Testis (tissue), 3 donors: ENCODE results near the gene FARP1. TPM values are rescaled to one million over a fixed set of nuclear protein-coding genes. Genes with fewer than 3 reads are reported as not detected.

Experiments used
- DNase-seq: peaks from one replicate; pipeline ENCODE4 v3.0.0-alpha.2; 2019
- H3K27ac ChIP-seq, 2 donors: fragments of 200-600 bp; sonication (generic); one replicate each; pipeline ENCODE4 v1.5.1; 2019
- H3K27me3 ChIP-seq: fragments of 200-600 bp; sonication (generic); one replicate; pipeline ENCODE4 v1.5.1; 2019
- H3K36me3 ChIP-seq: fragments of 200-600 bp; sonication (generic); one replicate; pipeline ENCODE4 v1.5.1; 2017; ENCODE audit warnings: low read depth; ENCODE audit errors: missing control alignments
- H3K4me1 ChIP-seq: fragments of 200-600 bp; sonication (generic); one replicate; pipeline ENCODE4 v1.5.1; 2019
- H3K4me3 ChIP-seq, 2 donors: fragments of 200-600 bp; sonication (generic); one replicate each; pipeline ENCODE4 v1.5.1; 2017 to 2019
- H3K9me3 ChIP-seq: fragments of 200-600 bp; sonication (generic); one replicate; pipeline ENCODE4 v1.5.1; 2017
- CTCF ChIP-seq, 3 experiments: fragments of 450-650 bp in 2 of 3; fragments of 200-600 bp in 1 of 3; sonication (generic) in 1 of 3; IDR thresholded peaks; one replicate each; pipeline ENCODE4 v1.5.1; 2016 to 2019; ENCODE audit warnings: antibody characterized with exemption in 3 of 3, mild to moderate bottlenecking in 2 of 3, moderate library complexity in 1 of 3
- POLR2A ChIP-seq: fragments of 450-650 bp; IDR thresholded peaks from one replicate; pipeline ENCODE4 v1.6.1; 2017; ENCODE audit warnings: antibody characterized with exemption, mild to moderate bottlenecking, moderate library complexity
- WGBS, 2 donors: methylation state at CpG; one replicate each; pipeline ENCODE4 v1.1.5; 2018; 5-methylcytosine and 5-hydroxymethylcytosine counted together
- intact Hi-C: fragments of 100-400 bp; cut with DNase I; formaldehyde crosslinking; loops from one replicate; pipeline ENCODE4 v1.15.1; 2023; ENCODE audit warnings: low total_unique reads
- polyA plus RNA-seq: library from polyadenylated mRNA; stranded (reverse); fragments of 350-450 nt; fragmentation: Illumina TruSeq; extraction: RNeasy Lipid Tissue Mini Kit (QIAGEN cat#74804); gene quantifications from one replicate; pipeline ENCODE4 v1.2.3, GENCODE V29; 2014; ENCODE audit warnings: low read depth, low replicate concordance; ENCODE audit not compliant: insufficient read depth
- total RNA-seq, 2 donors: library from RNA; depleted of rRNA; stranded (reverse); fragments of >200 nt; gene quantifications; one replicate each; pipeline ENCODE4 v1.2.3, GENCODE V29; 2016

FARP1 gene
- total and polyA plus RNA-seq, 3 donors from 2014 or later = 54.0 to 130 (median 69.1) TPM

GRCh38 chr13:98445340-98446233 is 302.7 kb downstream of the FARP1 start:
- peak overlapping the region in 1 of 2 donors; percentile 39 for H3K27ac ChIP-seq
- H3K4me3 ChIP-seq = no peak overlapping the region
- peak; percentile 77 for DNase-seq
- H3K27me3 ChIP-seq = no peaks in the 10 kb centered on the region
- intact Hi-C loops = no loop called here
- H3K4me1 ChIP-seq = peaks cover 5% of the 10 kb centered on the region
- 28 to 41% methylated on average over 13 to 18 of the region's 18 CpGs for WGBS, 2 donors
- peak; percentile 85 to 93 (median 92) for TF ChIP-seq CTCF (IDR thresholded peaks at IDR 0.05)
- TF ChIP-seq POLR2A = no peak
- H3K9me3 ChIP-seq = no peaks in the 10 kb centered on the region
- no peaks in the 10 kb centered on the region for H3K36me3 ChIP-seq

GRCh38 chr13:98446234-98446621 is 303.3 kb downstream of the FARP1 start:
- Histone ChIP-seq H3K36me3 (no peaks in the 10 kb centered on the region), H3K27me3 (no peaks in the 10 kb centered on the region), H3K4me3 (no peak overlapping the region), H3K9me3 (no peaks in the 10 kb centered on the region), H3K4me1 (peaks cover 10% of the 10 kb centered on the region), H3K27ac (no peak overlapping the region)
- WGBS, 2 donors = 69 to 91% methylated on average over 2 to 11 of the region's 11 CpGs
- DNase-seq = no peak
- no peak for TF ChIP-seq POLR2A
- no peak for TF ChIP-seq CTCF (IDR thresholded peaks at IDR 0.05)
- intact Hi-C loops = no loop called here

- no peak overlapping the region for H3K27ac ChIP-seq
- intact Hi-C loops = no loop called here
- WGBS, 2 donors = 84 to 96% methylated on average over 5 of the region's 5 CpGs
These were observed 304.2 kb downstream of the FARP1 start for GRCh38 chr13:98447130-98447529.

GRCh38 chr13:98447881-98448641 is 305.2 kb downstream of the FARP1 start:
- peak; percentile 73 for DNase-seq
- WGBS, 2 donors = 73 to 88% methylated on average over 28 of the region's 28 CpGs
- Histone ChIP-seq H3K36me3 (no peaks in the 10 kb centered on the region), H3K4me1 (peaks cover 17% of the 10 kb centered on the region), H3K4me3 (no peak overlapping the region), H3K27me3 (no peaks in the 10 kb centered on the region), H3K9me3 (no peaks in the 10 kb centered on the region), H3K27ac (no peak overlapping the region)
- intact Hi-C loops = no loop called here
- no peak for TF ChIP-seq POLR2A
- peak; percentile 27 to 47 (median 41) for TF ChIP-seq CTCF (IDR thresholded peaks at IDR 0.05)

More at GRCh38 chr13:98447130-98447529, 304.2 kb downstream of the FARP1 start:
- H3K9me3 ChIP-seq = no peaks in the 10 kb centered on the region
- no peaks in the 10 kb centered on the region for H3K36me3 ChIP-seq
- H3K27me3 ChIP-seq = no peaks in the 10 kb centered on the region
- no peak for TF ChIP-seq POLR2A
- no peak for TF ChIP-seq CTCF (IDR thresholded peaks at IDR 0.05)
- H3K4me1 ChIP-seq = peaks cover 17% of the 10 kb centered on the region
- DNase-seq = no peak
- H3K4me3 ChIP-seq = no peak overlapping the region
